Progenitor cell of endocrine pancreas (in vitro differentiated cells): ENCODE data around the gene CFAP57. TPM values are rescaled to one million over a fixed set of nuclear protein-coding genes. Genes with fewer than 3 reads are reported as not detected.

Source experiments
- DNase-seq: peaks from one replicate; pipeline ENCODE4 v3.0.0; 2021; ENCODE audit warnings: low spot score; ENCODE audit not compliant: unreplicated experiment
- H3K27ac Mint-ChIP-seq: 2 replicates; pipeline ENCODE4 v1.8.0; 2021; ENCODE audit warnings: mild to moderate bottlenecking, moderate library complexity, mixed read lengths
- H3K27me3 Mint-ChIP-seq: 2 replicates; pipeline ENCODE4 v1.8.0; 2021; ENCODE audit warnings: mixed read lengths
- H3K36me3 Mint-ChIP-seq: 2 replicates; pipeline ENCODE4 v1.8.0; 2022; ENCODE audit warnings: mixed read lengths; ENCODE audit not compliant: insufficient read depth
- H3K4me1 Mint-ChIP-seq: 2 replicates; pipeline ENCODE4 v1.8.0; 2021; ENCODE audit warnings: low read depth, mixed read lengths
- H3K4me3 Mint-ChIP-seq: 2 replicates; pipeline ENCODE4 v1.8.0; 2021; ENCODE audit warnings: low read depth, mild to moderate bottlenecking, moderate library complexity, mixed read lengths
- H3K9me3 Mint-ChIP-seq: 2 replicates; pipeline ENCODE4 v1.8.0; 2021; ENCODE audit warnings: low read depth, mixed read lengths
- total RNA-seq: library from RNA; stranded (reverse); gene quantifications from 2 replicates; pipeline ENCODE4 v1.2.1, GENCODE V29; 2021
- TF ChIP-seq, protein P1 (sequence below): fragments of 200-600 bp; sonication (generic); IDR thresholded peaks from one replicate; pipeline ENCODE4 v1.5.0; 2021; ENCODE audit warnings: antibody characterized with exemption, mild to moderate bottlenecking; ENCODE audit not compliant: unreplicated experiment

CFAP57 gene
- total RNA-seq, 1 donor from 2014 or later, result 2.2 TPM

DNA sequence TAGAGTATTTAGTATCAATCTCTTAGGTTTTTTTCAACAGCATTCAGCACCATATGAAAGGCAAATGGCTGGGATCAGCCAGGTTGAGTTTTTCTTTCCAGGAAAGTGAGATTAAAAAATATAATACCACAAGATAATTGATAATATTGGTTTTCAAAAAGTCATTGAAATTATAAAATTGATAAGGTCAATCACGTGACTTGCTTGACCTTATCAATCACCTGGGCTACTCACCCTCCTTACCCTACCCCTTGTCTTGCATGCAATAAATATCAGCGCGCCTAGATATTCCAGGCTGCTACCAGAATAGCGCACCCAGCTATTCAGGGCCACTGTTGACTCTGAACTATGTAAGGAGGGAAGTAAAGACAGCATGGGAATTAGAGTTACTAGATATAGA is 31.5 kb upstream of the CFAP57 start:
- H3K4me3 Mint-ChIP-seq, result no peak overlapping the region
- H3K9me3 Mint-ChIP-seq, result peaks cover 8% of the 10 kb centered on the region

DNA sequence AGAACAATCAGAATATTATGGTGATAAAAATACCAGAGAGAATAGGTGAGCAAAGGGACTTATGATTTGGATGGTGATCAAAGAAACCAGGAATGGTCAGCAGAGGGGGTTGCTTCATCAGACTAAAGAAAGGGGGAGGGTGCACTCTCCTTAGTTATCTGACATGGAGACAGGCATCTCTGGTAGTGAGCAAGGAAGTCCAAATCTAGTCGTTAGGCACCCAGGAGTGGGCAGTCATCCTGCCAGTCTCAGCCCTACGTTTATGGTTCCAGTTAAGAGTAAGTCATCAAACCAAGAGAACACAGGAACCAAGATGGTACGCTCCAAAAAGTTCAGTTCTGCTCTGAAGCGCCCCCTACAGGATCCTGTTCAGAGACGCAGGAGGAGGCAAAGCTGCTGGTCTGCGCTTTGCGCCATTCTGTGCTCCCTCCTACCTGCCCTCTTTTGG is 28.7 kb upstream of the CFAP57 start:
- Mint-ChIP-seq H3K27ac (no peak overlapping the region), H3K4me3 (no peak overlapping the region), H3K27me3 (peaks cover 4% of the 10 kb centered on the region), H3K36me3 (peaks cover 4% of the 10 kb centered on the region), H3K9me3 (peaks cover 6% of the 10 kb centered on the region), H3K4me1 (peaks cover 3% of the 10 kb centered on the region)
- TF ChIP-seq, protein P1, sequence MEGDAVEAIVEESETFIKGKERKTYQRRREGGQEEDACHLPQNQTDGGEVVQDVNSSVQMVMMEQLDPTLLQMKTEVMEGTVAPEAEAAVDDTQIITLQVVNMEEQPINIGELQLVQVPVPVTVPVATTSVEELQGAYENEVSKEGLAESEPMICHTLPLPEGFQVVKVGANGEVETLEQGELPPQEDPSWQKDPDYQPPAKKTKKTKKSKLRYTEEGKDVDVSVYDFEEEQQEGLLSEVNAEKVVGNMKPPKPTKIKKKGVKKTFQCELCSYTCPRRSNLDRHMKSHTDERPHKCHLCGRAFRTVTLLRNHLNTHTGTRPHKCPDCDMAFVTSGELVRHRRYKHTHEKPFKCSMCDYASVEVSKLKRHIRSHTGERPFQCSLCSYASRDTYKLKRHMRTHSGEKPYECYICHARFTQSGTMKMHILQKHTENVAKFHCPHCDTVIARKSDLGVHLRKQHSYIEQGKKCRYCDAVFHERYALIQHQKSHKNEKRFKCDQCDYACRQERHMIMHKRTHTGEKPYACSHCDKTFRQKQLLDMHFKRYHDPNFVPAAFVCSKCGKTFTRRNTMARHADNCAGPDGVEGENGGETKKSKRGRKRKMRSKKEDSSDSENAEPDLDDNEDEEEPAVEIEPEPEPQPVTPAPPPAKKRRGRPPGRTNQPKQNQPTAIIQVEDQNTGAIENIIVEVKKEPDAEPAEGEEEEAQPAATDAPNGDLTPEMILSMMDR, result peak; percentile 35
- DNase-seq, result no peak

More for the DNA sequence above, 31.5 kb upstream of the CFAP57 start:
- TF ChIP-seq, protein P1, result no peak
- Mint-ChIP-seq H3K4me1 (no peaks in the 10 kb centered on the region), H3K36me3 (peaks cover 7% of the 10 kb centered on the region), H3K27ac (no peak overlapping the region), H3K27me3 (peaks cover 4% of the 10 kb centered on the region)
- no peak for DNase-seq

DNA sequence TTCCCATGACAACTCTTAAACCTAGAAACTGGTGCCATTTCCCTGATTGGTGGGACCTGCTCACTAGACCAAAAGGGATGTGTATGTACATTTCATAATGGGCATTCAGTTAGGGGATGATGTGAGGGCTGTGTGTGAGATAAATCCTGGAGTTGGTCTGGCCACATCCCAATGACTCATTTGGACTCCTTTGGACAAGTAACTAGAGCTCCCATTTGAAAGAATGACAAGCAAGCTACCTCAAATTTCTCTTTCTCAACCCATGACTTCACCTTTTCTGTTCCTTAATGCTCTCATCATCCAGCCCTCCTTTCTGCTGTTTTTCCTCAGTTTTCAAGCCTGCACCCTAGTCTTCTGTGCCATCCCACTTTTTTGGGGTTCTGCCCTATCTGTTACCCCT is 27.9 kb upstream of the CFAP57 start:
- Mint-ChIP-seq H3K4me1 (peaks cover 6% of the 10 kb centered on the region), H3K4me3 (no peak overlapping the region), H3K36me3 (peaks cover 4% of the 10 kb centered on the region), H3K27me3 (peaks cover 11% of the 10 kb centered on the region), H3K9me3 (peaks cover 5% of the 10 kb centered on the region), H3K27ac (no peak overlapping the region)
- no peak for DNase-seq
- TF ChIP-seq, protein P1, result no peak

DNA sequence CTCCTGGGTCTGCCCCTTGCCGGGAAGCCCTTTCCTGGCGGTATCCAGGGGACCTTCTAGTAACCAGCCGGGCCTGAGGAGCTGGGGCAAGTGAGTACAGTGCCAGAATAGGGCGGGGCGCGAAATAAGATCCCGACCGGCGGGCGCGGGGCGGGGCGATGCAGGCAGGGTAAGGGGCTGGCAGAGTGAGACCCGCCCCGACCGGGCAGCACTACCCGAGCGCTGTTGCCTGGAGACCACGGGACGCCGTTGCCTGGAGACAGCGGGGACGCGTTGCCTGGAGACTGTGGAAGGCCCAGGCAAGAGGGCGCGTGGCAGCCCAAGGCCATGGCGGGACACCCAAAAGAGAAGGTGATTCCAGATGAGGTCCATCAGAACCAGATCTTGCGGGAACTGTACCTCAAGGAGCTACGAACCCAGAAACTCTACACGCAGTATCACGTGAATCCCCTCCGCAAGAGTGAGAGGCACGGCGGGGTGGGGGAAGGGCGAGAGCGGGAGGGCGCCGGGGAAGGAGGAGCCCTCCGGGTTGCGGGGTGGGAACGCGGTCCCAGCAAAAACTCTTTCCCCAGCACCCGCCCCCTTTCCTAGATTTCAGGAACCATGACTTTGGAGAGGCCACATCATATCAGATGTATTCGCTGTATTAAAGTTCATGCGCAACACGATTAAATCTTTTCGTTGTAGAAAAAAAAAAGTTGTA is 24.4 kb upstream of the CFAP57 start:
- peaks cover 16% of the 10 kb centered on the region for H3K27me3 Mint-ChIP-seq
- no peaks in the 10 kb centered on the region for H3K36me3 Mint-ChIP-seq
- peak; percentile 88 for DNase-seq
- no peaks in the 10 kb centered on the region for H3K9me3 Mint-ChIP-seq
- H3K4me3 Mint-ChIP-seq, result peak overlapping the region; percentile 67
- H3K27ac Mint-ChIP-seq, result peak overlapping the region; percentile 15
- H3K4me1 Mint-ChIP-seq, result peaks cover 6% of the 10 kb centered on the region
- TF ChIP-seq, protein P1, result no peak

DNA sequence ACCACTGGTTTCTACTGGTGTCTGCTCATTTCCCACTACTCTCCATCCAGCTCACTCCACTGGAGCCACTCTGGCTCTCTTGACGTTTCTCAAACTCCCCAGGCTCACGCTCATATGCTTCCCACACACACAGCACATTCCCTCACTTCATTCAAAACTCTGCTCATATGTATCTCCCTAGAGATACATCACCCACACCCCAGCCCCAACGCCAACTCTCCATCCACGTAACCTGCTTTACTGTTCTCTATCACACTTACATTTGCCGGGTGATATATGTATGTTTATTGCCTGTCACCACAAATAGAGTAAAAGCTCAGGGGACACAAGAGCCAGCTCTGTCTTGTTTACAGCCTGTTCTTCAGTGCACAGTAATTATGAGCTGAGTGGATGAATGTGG is 22.2 kb upstream of the CFAP57 start:
- no peaks in the 10 kb centered on the region for H3K9me3 Mint-ChIP-seq
- H3K4me3 Mint-ChIP-seq, result no peak overlapping the region
- no peak for DNase-seq
- TF ChIP-seq, protein P1, result no peak
- H3K36me3 Mint-ChIP-seq, result no peaks in the 10 kb centered on the region
- H3K27me3 Mint-ChIP-seq, result peaks cover 12% of the 10 kb centered on the region
- H3K27ac Mint-ChIP-seq, result no peak overlapping the region
- H3K4me1 Mint-ChIP-seq, result peaks cover 6% of the 10 kb centered on the region
